HG02970 (cell line): ENCODE measurements around the gene DLEC1.
"Not testable (repeated sequence)": the region's sequence is repeated elsewhere in the genome, so short reads cannot be mapped to it uniquely, and the experiment has no call there.

Experiments used
- ATAC-seq: cut with Tn5 transposase; IDR thresholded peaks from one replicate; pipeline ENCODE4 v1.9.1; 2021; ENCODE audit warnings: mild to moderate bottlenecking, moderate library complexity, moderate number of reproducible peaks; ENCODE audit not compliant: unreplicated experiment, low FRiP score

The DLEC1 gene

GRCh38 chr3:38034335-38034734 lies 4.7 kb upstream of the DLEC1 start:
- ATAC-seq = not testable (repeated sequence)

GRCh38 chr3:38036286-38036685 lies 2.7 kb upstream of the DLEC1 start:
- ATAC-seq = no peak

GRCh38 chr3:38036906-38037305 lies 2.1 kb upstream of the DLEC1 start:
- ATAC-seq = no peak

- no peak for ATAC-seq
These were observed 529 bp upstream of the DLEC1 start for GRCh38 chr3:38038447-38038911.

GRCh38 chr3:38039899-38040261 lies 872 bp downstream of the DLEC1 start:
- ATAC-seq = peak; percentile 32

GRCh38 chr3:38040401-38040800 lies 1.4 kb downstream of the DLEC1 start:
- ATAC-seq = no peak

- ATAC-seq = no peak
These were observed 4.5 kb downstream of the DLEC1 start for GRCh38 chr3:38043486-38043885.

- ATAC-seq = no peak
These were observed 7.0 kb downstream of the DLEC1 start for GRCh38 chr3:38046027-38046426.

- no peak for ATAC-seq
These were observed 7.8 kb downstream of the DLEC1 start for GRCh38 chr3:38046821-38047220.

- ATAC-seq = no peak
These were observed 8.9 kb downstream of the DLEC1 start for GRCh38 chr3:38047896-38048295.

GRCh38 chr3:38049358-38050126 lies 10.5 kb downstream of the DLEC1 start:
- no peak for ATAC-seq

- ATAC-seq = no peak
These were observed 12.1 kb downstream of the DLEC1 start for GRCh38 chr3:38051131-38051530.

- not testable (repeated sequence) for ATAC-seq
These were observed 14.3 kb downstream of the DLEC1 start for GRCh38 chr3:38053286-38053685.

GRCh38 chr3:38053813-38054498 lies 14.9 kb downstream of the DLEC1 start:
- not testable (repeated sequence) for ATAC-seq

GRCh38 chr3:38054499-38055001 lies 15.5 kb downstream of the DLEC1 start:
- no peak for ATAC-seq

- no peak for ATAC-seq
These were observed 20.1 kb downstream of the DLEC1 start for GRCh38 chr3:38059148-38059547.

- no peak for ATAC-seq
These were observed 20.6 kb downstream of the DLEC1 start for GRCh38 chr3:38059591-38059990.

- ATAC-seq = no peak
These were observed 23.8 kb downstream of the DLEC1 start for GRCh38 chr3:38062809-38063208.

- not testable (repeated sequence) for ATAC-seq
These were observed 25.4 kb downstream of the DLEC1 start for GRCh38 chr3:38064453-38064852.

- ATAC-seq = no peak
These were observed 28.7 kb downstream of the DLEC1 start for GRCh38 chr3:38067508-38068233.

- no peak for ATAC-seq
These were observed 31.0 kb downstream of the DLEC1 start for GRCh38 chr3:38070013-38070412.
